ENCODE results near the gene LATS2.

GRCh38 chr13:21033212-21033840 is 28.1 kb downstream of the LATS2 start:
- TF ChIP-seq POLR2A (IDR thresholded peaks at IDR 0.05) = no peak
- no peak for TF ChIP-seq CTCF (IDR thresholded peaks at IDR 0.05)
